BE2C (cell line): Measurements from ENCODE around the gene FCHO2.

Experiments
- DNase-seq: peaks from one replicate; pipeline ENCODE4 v3.0.0-alpha.2; 2020
- H3K27me3 ChIP-seq: fragments of 250-450 bp; sonication (Bioruptor Pico); 2 replicates; pipeline ENCODE4 v1.5.1; 2020; ENCODE audit warnings: mild to moderate bottlenecking
- H3K36me3 ChIP-seq: fragments of 250-450 bp; sonication (Bioruptor Pico); 2 replicates; pipeline ENCODE4 v1.5.1; 2020; ENCODE audit warnings: mild to moderate bottlenecking
- H3K4me1 ChIP-seq: fragments of 250-450 bp; sonication (Bioruptor Pico); 2 replicates; pipeline ENCODE4 v1.5.1; 2020
- H3K4me3 ChIP-seq: 2 replicates; pipeline ENCODE4 v1.5.1; 2011; ENCODE audit warnings: low read depth, low read length
- H3K9me3 ChIP-seq: fragments of 250-450 bp; sonication (Bioruptor Pico); 2 replicates; pipeline ENCODE4 v1.5.1; 2020
- TF ChIP-seq, protein P1 (sequence below): IDR thresholded peaks from 2 replicates; pipeline ENCODE4 v1.5.1; 2012; ENCODE audit warnings: mild to moderate bottlenecking, low read depth, low read length

FCHO2 gene

DNA sequence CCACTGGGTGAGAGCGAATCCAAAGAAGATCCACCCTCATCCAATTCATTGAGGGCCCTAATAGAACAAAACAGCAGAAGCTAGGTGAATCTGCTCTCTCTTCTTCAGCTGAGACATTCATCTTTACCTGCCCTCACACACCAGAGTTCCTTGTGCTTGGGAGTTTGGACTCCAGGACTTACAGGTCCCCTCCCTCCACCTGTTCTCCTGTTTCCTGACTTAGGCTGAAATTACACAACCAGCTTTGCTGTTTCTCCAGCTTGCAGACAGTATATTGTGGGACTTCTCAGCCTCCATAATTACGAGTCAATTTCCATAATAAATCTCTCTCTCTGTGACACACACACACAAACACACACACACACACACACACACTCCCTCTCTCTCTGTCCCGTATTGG lies 183.6 kb downstream of the FCHO2 start:
- Histone ChIP-seq H3K4me1 (no peaks in the 10 kb centered on the region), H3K36me3 (no peaks in the 10 kb centered on the region), H3K4me3 (no peak overlapping the region), H3K9me3 (no peaks in the 10 kb centered on the region), H3K27me3 (peaks cover 14% of the 10 kb centered on the region)
- TF ChIP-seq, protein P1, sequence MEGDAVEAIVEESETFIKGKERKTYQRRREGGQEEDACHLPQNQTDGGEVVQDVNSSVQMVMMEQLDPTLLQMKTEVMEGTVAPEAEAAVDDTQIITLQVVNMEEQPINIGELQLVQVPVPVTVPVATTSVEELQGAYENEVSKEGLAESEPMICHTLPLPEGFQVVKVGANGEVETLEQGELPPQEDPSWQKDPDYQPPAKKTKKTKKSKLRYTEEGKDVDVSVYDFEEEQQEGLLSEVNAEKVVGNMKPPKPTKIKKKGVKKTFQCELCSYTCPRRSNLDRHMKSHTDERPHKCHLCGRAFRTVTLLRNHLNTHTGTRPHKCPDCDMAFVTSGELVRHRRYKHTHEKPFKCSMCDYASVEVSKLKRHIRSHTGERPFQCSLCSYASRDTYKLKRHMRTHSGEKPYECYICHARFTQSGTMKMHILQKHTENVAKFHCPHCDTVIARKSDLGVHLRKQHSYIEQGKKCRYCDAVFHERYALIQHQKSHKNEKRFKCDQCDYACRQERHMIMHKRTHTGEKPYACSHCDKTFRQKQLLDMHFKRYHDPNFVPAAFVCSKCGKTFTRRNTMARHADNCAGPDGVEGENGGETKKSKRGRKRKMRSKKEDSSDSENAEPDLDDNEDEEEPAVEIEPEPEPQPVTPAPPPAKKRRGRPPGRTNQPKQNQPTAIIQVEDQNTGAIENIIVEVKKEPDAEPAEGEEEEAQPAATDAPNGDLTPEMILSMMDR, result no peak
- DNase-seq, result no peak
